ENCODE measurements around the gene HNF1B. TPM values are rescaled to one million over a fixed set of nuclear protein-coding genes. Genes with fewer than 3 reads are reported as not detected.

HNF1B gene
- total RNA-seq, 1 experiment from 2014 or later = not detected

DNA sequence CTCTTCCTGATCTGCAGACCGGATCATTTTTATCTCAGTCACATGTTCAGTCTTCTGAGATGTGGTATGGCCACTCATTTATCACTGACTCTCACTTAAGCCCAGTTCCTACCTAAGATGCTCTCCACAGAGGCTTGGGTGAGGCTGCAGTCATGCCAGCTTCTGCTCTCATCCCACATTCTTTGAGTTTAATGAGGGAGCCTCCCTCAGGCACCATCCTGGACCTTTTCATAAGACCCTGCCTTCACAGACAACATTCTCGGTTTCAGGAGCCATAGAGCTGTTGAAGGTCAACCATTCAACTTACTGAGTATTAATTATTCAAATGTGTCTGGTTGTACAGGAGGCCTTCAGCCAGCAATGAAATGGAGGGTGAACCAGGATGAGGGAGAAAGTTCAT is 23.6 kb upstream of the HNF1B start:
- CTCF ChIA-PET = interaction anchor here (4.3 to 5.5 kb wide), 2 partner anchors 48 to 118 kb away, joined by 43 to 66 read pairs; no protein-coding TSS in a partner anchor
- no peak for DNase-seq (ENCODE audit: unreplicated experiment)
- H3K4me3 Mint-ChIP-seq (ENCODE audit: unreplicated experiment) = no peak overlapping the region
- no TSS peak for BruUV-seq (replicated peaks)
- no peaks in the 10 kb centered on the region for H3K27me3 Mint-ChIP-seq (ENCODE audit: insufficient read depth, unreplicated experiment)
- H3K36me3 Mint-ChIP-seq (ENCODE audit: insufficient read depth, unreplicated experiment) = no peaks in the 10 kb centered on the region
- TF ChIP-seq, protein P1, sequence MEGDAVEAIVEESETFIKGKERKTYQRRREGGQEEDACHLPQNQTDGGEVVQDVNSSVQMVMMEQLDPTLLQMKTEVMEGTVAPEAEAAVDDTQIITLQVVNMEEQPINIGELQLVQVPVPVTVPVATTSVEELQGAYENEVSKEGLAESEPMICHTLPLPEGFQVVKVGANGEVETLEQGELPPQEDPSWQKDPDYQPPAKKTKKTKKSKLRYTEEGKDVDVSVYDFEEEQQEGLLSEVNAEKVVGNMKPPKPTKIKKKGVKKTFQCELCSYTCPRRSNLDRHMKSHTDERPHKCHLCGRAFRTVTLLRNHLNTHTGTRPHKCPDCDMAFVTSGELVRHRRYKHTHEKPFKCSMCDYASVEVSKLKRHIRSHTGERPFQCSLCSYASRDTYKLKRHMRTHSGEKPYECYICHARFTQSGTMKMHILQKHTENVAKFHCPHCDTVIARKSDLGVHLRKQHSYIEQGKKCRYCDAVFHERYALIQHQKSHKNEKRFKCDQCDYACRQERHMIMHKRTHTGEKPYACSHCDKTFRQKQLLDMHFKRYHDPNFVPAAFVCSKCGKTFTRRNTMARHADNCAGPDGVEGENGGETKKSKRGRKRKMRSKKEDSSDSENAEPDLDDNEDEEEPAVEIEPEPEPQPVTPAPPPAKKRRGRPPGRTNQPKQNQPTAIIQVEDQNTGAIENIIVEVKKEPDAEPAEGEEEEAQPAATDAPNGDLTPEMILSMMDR (IDR thresholded peaks at IDR 0.05; ENCODE audit: unreplicated experiment) = no peak
- no peak overlapping the region for H3K27ac Mint-ChIP-seq (ENCODE audit: low read depth, unreplicated experiment)
- POLR2A ChIA-PET = interaction anchor here (0.7 kb wide), 1 partner anchor 96 kb away, joined by 3 read pairs; no protein-coding TSS in a partner anchor
- H3K4me1 Mint-ChIP-seq (ENCODE audit: insufficient read depth, unreplicated experiment) = peaks cover 18% of the 10 kb centered on the region
- intact Hi-C loops (cut with micrococcal nuclease) = no loop called here
- no peaks in the 10 kb centered on the region for H3K9me3 Mint-ChIP-seq (ENCODE audit: unreplicated experiment)

DNA sequence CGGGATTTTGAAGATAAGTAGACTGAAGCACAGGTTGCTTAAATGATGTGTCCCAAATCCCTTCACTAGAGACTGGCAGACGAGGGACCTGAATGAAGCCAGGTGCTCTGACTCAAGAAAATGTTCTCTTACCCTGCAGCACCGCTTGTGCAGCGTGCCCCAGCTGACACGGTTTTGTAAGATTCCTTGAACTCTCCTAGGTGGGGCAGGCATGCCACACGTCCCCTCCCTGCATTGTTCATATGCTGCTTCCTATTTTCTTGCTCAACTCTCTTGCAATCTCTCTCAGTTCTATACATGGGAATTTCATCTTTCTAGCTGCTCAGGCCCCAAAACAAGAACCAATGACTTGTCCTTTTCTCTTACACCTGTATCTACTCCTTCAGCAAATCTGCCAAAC is 22.1 kb upstream of the HNF1B start:
- no peaks in the 10 kb centered on the region for H3K9me3 Mint-ChIP-seq (ENCODE audit: unreplicated experiment)
- H3K27me3 Mint-ChIP-seq (ENCODE audit: insufficient read depth, unreplicated experiment) = peaks cover 6% of the 10 kb centered on the region
- intact Hi-C loops (cut with micrococcal nuclease) = no loop called here
- H3K27ac Mint-ChIP-seq (ENCODE audit: low read depth, unreplicated experiment) = peak overlapping the region; percentile 0
- DNase-seq (ENCODE audit: unreplicated experiment) = peak; percentile 64
- no TSS peak for BruUV-seq (replicated peaks)
- ChIA-PET CTCF (interaction anchor here (0.6 to 5.5 kb wide), 4 partner anchors 64 to 438 kb away, joined by 3 to 66 read pairs (median 4); no protein-coding TSS in a partner anchor), POLR2A (interaction anchor here (0.6 to 1.5 kb wide), 5 partner anchors 12 to 157 kb away, joined by 3 to 6 read pairs (median 3); partner anchors contain the start of gene DDX52)
- H3K4me1 Mint-ChIP-seq (ENCODE audit: insufficient read depth, unreplicated experiment) = peaks cover 18% of the 10 kb centered on the region
- no peaks in the 10 kb centered on the region for H3K36me3 Mint-ChIP-seq (ENCODE audit: insufficient read depth, unreplicated experiment)
- H3K4me3 Mint-ChIP-seq (ENCODE audit: unreplicated experiment) = no peak overlapping the region
- TF ChIP-seq, protein P1 (IDR thresholded peaks at IDR 0.05; ENCODE audit: unreplicated experiment) = no peak

DNA sequence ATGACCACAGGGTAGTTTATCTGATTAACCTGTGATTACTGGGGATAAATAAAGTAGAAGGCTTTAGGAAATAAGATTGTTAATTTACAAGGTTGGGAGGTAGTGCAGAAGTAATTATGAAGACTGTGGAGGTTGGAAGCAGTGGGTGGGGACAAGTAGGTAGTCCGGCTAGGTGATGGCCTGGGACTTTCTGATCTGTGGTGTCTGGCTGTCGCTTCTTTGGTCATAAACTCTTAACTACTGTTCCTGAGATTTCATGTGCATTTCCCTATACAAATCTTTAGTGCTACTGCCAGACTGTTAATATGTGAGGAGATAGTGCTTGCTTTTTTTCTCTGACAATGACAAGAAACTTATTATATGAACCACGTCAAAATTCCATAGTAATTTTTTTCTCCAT is 19.5 kb upstream of the HNF1B start:
- H3K4me1 Mint-ChIP-seq (ENCODE audit: insufficient read depth, unreplicated experiment) = peaks cover 12% of the 10 kb centered on the region
- POLR2A ChIA-PET = no interaction called here
- no peaks in the 10 kb centered on the region for H3K9me3 Mint-ChIP-seq (ENCODE audit: unreplicated experiment)
- H3K27me3 Mint-ChIP-seq (ENCODE audit: insufficient read depth, unreplicated experiment) = peaks cover 10% of the 10 kb centered on the region
- no peak for DNase-seq (ENCODE audit: unreplicated experiment)
- no peak overlapping the region for H3K27ac Mint-ChIP-seq (ENCODE audit: low read depth, unreplicated experiment)
- CTCF ChIA-PET = no interaction called here
- intact Hi-C loops (cut with micrococcal nuclease) = no loop called here
- no peak overlapping the region for H3K4me3 Mint-ChIP-seq (ENCODE audit: unreplicated experiment)
- no peaks in the 10 kb centered on the region for H3K36me3 Mint-ChIP-seq (ENCODE audit: insufficient read depth, unreplicated experiment)
- TF ChIP-seq, protein P1 (IDR thresholded peaks at IDR 0.05; ENCODE audit: unreplicated experiment) = no peak
- BruUV-seq (replicated peaks) = no TSS peak

DNA sequence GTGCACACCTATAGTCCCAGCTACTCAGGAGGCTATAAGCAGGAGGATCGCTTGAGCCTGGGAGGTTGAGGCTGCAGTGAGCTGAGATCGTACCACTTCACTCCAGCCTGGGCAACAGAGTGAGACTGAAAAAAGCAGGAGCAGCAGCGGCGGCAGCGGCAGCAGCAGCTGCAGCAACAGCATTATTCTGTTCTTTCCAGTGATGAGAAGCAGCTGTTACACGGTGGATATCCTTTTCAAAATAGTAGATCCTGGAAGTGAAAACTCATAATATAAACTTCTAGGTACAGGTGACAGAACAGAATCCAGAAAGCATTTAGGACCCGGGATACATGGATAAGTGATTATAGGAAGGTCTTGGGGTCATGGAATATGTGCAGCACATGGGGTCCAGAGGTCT is 17.8 kb upstream of the HNF1B start:
- H3K9me3 Mint-ChIP-seq (ENCODE audit: unreplicated experiment) = no peaks in the 10 kb centered on the region
- no peak for DNase-seq (ENCODE audit: unreplicated experiment)
- H3K36me3 Mint-ChIP-seq (ENCODE audit: insufficient read depth, unreplicated experiment) = no peaks in the 10 kb centered on the region
- no peak overlapping the region for H3K4me3 Mint-ChIP-seq (ENCODE audit: unreplicated experiment)
- ChIA-PET CTCF (no interaction called here), POLR2A (interaction anchor here (1.0 kb wide), 1 partner anchor 113 kb away, joined by 3 read pairs; no protein-coding TSS in a partner anchor)
- H3K27me3 Mint-ChIP-seq (ENCODE audit: insufficient read depth, unreplicated experiment) = peaks cover 10% of the 10 kb centered on the region
- H3K27ac Mint-ChIP-seq (ENCODE audit: low read depth, unreplicated experiment) = no peak overlapping the region
- peaks cover 9% of the 10 kb centered on the region for H3K4me1 Mint-ChIP-seq (ENCODE audit: insufficient read depth, unreplicated experiment)
- TF ChIP-seq, protein P1 (IDR thresholded peaks at IDR 0.05; ENCODE audit: unreplicated experiment) = no peak
- no TSS peak for BruUV-seq (replicated peaks)
- intact Hi-C loops (cut with micrococcal nuclease) = no loop called here

Data from MCF 10A (cell line).